PC-9 (cell line): ENCODE results near the gene TRPV5.

ENCODE experiments used
- EZH2 ChIP-seq: fragments of 200-600 bp; sonication (generic); IDR thresholded peaks from 2 replicates; pipeline ENCODE4 v1.8.0; 2017; ENCODE audit warnings: antibody characterized with exemption, low read depth
- TF ChIP-seq, protein P1 (sequence below): fragments of 200-600 bp; sonication (generic); conservative IDR thresholded peaks from 2 replicates; pipeline ENCODE4 v1.6.1; 2017; ENCODE audit warnings: mixed run types, antibody characterized with exemption, mild to moderate bottlenecking, moderate library complexity

- TF ChIP-seq, protein P1, sequence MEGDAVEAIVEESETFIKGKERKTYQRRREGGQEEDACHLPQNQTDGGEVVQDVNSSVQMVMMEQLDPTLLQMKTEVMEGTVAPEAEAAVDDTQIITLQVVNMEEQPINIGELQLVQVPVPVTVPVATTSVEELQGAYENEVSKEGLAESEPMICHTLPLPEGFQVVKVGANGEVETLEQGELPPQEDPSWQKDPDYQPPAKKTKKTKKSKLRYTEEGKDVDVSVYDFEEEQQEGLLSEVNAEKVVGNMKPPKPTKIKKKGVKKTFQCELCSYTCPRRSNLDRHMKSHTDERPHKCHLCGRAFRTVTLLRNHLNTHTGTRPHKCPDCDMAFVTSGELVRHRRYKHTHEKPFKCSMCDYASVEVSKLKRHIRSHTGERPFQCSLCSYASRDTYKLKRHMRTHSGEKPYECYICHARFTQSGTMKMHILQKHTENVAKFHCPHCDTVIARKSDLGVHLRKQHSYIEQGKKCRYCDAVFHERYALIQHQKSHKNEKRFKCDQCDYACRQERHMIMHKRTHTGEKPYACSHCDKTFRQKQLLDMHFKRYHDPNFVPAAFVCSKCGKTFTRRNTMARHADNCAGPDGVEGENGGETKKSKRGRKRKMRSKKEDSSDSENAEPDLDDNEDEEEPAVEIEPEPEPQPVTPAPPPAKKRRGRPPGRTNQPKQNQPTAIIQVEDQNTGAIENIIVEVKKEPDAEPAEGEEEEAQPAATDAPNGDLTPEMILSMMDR = no peak
- TF ChIP-seq EZH2 = no peak
These were observed 73.7 kb downstream of the TRPV5 start for GRCh38 chr7:142859829-142860228.
